ENCODE results near the gene WASF3. TPM values are rescaled to one million over a fixed set of nuclear protein-coding genes. Genes with fewer than 3 reads are reported as not detected.
"Not testable (repeated sequence)": the region's sequence is repeated elsewhere in the genome, so short reads cannot be mapped to it uniquely, and the experiment has no call there.

WASF3 gene
- total RNA-seq, 2 experiments from 2014 or later = 0.10 TPM; not detected in 1

DNA sequence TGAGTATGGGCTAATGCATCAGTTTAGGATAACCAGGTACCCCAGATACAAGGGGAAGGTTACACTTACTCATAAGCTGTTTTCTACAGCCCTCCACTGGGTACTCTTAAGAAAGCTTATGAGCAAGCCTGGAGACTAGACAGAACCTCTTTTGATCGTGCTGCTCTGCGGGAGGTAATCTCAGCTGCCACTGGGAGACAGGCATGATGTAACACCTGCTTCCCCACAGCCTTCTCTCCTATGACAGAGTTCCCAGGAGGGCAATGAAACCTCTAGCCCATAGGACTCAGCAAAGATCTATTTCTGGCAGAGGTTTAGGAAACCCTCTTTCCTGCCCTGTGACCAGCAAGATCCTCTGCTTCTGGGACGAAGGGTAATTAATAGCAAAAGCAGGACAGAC is 65.6 kb downstream of the WASF3 start:
- Mint-ChIP-seq H3K4me1 (ENCODE audit: low read depth) (no peaks in the 10 kb centered on the region), H3K27ac (no peak overlapping the region), H3K4me3 (no peak overlapping the region), H3K27me3 (peaks cover 16% of the 10 kb centered on the region), H3K9me3 (peaks cover 23% of the 10 kb centered on the region), H3K36me3 (no peaks in the 10 kb centered on the region)
- DNase-seq = no peak
- intact Hi-C loops (cut with micrococcal nuclease) = no loop called here
- ChIA-PET CTCF (no interaction called here), POLR2A (no interaction called here)

DNA sequence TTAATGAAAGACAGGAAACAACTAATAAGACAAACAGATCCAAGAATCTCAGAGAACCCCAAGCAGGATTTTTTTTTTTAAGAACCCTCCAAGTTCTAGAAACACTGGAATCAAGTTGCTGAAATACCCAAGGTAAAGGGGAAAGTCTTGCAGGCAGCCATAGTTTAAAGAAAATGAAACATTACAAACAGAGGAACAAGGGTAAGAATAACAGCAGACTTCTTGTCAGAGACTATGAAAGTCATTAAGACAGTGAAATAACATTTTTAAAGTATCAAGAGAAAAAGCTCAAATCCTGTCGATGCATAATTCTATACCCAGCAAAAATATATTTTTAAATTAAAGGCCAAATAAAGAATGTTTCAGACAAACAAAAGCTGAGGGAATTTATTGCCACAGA is 67.1 kb downstream of the WASF3 start:
- H3K4me3 Mint-ChIP-seq = no peak overlapping the region
- intact Hi-C loops (cut with micrococcal nuclease) = no loop called here

GRCh38 chr13:26626271-26626670 is 68.8 kb downstream of the WASF3 start:
- Mint-ChIP-seq H3K36me3 (no peaks in the 10 kb centered on the region), H3K27ac (no peak overlapping the region), H3K9me3 (peaks cover 23% of the 10 kb centered on the region), H3K4me1 (ENCODE audit: low read depth) (no peaks in the 10 kb centered on the region), H3K4me3 (no peak overlapping the region), H3K27me3 (peaks cover 5% of the 10 kb centered on the region)
- intact Hi-C loops (cut with micrococcal nuclease) = no loop called here
- no peak for DNase-seq
- POLR2A ChIA-PET = no interaction called here
- CTCF ChIA-PET = no interaction called here

More for the DNA sequence above, 67.1 kb downstream of the WASF3 start:
- no peaks in the 10 kb centered on the region for H3K4me1 Mint-ChIP-seq (ENCODE audit: low read depth)
- H3K36me3 Mint-ChIP-seq = no peaks in the 10 kb centered on the region
- no peak for DNase-seq
- peaks cover 14% of the 10 kb centered on the region for H3K27me3 Mint-ChIP-seq
- ChIA-PET CTCF (no interaction called here), POLR2A (no interaction called here)
- peaks cover 23% of the 10 kb centered on the region for H3K9me3 Mint-ChIP-seq
- no peak overlapping the region for H3K27ac Mint-ChIP-seq

DNA sequence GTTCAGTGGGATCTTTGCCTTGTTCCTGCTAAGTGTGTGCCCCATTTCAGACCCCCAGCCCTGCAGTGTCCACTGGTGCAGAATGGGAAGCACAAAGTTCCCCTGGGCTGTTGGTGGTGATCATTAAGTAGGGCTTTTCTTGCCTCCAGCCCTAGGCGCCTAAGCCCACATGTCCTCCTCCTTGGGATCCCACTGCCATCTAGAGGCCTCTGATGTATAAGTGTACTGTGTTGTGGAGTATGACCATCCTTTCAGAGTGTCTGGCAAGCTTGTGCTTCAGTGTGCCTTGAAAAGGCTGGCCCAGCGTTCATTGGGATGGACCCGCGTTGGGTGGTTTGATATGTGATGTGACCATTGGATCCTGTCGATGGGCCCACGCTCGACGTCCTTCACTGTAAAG is 71.2 kb downstream of the WASF3 start:
- Mint-ChIP-seq H3K4me1 (ENCODE audit: low read depth) (no peaks in the 10 kb centered on the region), H3K9me3 (peaks cover 19% of the 10 kb centered on the region), H3K27me3 (peaks cover 5% of the 10 kb centered on the region), H3K36me3 (no peaks in the 10 kb centered on the region), H3K4me3 (no peak overlapping the region), H3K27ac (no peak overlapping the region)
- ChIA-PET CTCF (interaction anchor here (1.0 to 1.1 kb wide), 2 partner anchors 18 to 444 kb away, joined by 3 read pairs; no protein-coding TSS in a partner anchor), POLR2A (no interaction called here)
- intact Hi-C loops (cut with micrococcal nuclease) = no loop called here
- DNase-seq = no peak

DNA sequence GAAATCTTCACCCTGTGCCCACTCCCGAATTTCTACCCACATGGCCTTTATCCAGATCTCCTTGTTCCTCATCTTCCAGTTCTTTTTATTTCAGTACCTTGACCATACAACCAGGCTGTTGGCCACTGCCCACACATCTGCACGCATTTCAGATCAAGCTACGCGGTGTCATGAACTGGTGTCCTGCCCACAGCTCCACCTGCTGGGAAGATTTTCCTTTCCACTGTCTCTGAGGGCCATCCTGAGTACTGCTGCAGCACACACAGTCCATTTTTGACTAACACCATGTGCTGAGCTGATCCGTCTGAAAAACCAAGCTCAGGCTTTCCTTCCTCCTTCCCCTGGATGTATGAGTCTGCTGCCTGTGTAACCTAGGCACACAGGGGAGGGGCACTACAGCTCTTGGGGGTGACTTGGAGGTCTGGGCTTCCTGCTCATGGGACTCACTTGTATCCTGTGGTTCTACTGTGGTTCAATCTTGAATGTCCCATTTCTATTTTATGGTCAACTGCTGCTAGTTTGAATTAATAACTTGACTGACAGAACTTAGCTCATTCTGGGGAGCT is 71.9 kb downstream of the WASF3 start:
- Mint-ChIP-seq H3K9me3 (peaks cover 13% of the 10 kb centered on the region), H3K4me3 (no peak overlapping the region), H3K4me1 (ENCODE audit: low read depth) (no peaks in the 10 kb centered on the region), H3K27ac (no peak overlapping the region), H3K27me3 (peaks cover 5% of the 10 kb centered on the region), H3K36me3 (no peaks in the 10 kb centered on the region)
- ChIA-PET POLR2A (no interaction called here), CTCF (interaction anchor here (1.0 to 1.2 kb wide), 2 partner anchors 18 to 445 kb away, joined by 3 to 4 read pairs; no protein-coding TSS in a partner anchor)
- DNase-seq = no peak
- intact Hi-C loops (cut with micrococcal nuclease) = no loop called here

GRCh38 chr13:26635634-26636033 is 78.2 kb downstream of the WASF3 start:
- H3K4me3 Mint-ChIP-seq; H3K27ac Mint-ChIP-seq; H3K4me1 Mint-ChIP-seq (ENCODE audit: low read depth); DNase-seq; POLR2A ChIA-PET; CTCF ChIA-PET; intact Hi-C loops (cut with micrococcal nuclease); H3K9me3 Mint-ChIP-seq; H3K36me3 Mint-ChIP-seq: not testable (repeated sequence)
- peaks cover 15% of the 10 kb centered on the region for H3K27me3 Mint-ChIP-seq

DNA sequence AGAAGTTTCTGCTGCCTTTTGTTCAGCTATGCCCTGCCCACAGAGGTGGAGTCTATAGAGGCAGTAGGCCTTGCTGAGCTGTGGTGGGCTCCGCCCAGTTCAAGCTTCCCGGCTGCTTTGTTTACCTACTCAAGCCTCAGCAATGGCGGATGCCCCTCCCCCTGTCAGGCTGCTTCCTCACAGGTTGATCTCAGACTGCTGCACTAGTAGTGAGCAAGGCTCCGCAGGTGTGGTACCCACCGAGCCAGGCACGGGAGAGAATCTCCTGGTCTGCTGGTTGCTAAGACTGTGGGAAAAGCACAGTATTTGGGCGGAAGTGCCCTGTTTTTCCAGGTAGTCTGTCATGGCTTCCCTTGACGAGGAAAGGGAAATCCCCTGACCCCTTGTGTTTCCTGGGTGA is 78.6 kb downstream of the WASF3 start:
- not testable (repeated sequence) for H3K4me3 Mint-ChIP-seq

GRCh38 chr13:26646603-26647002 is 89.1 kb downstream of the WASF3 start:
- Mint-ChIP-seq H3K4me3 (no peak overlapping the region), H3K36me3 (no peaks in the 10 kb centered on the region), H3K9me3 (peaks cover 11% of the 10 kb centered on the region), H3K4me1 (ENCODE audit: low read depth) (no peaks in the 10 kb centered on the region), H3K27me3 (peaks cover 20% of the 10 kb centered on the region), H3K27ac (no peak overlapping the region)
- intact Hi-C loops (cut with micrococcal nuclease) = no loop called here
- POLR2A ChIA-PET = no interaction called here
- DNase-seq = no peak
- CTCF ChIA-PET = no interaction called here

More for the DNA sequence above, 78.6 kb downstream of the WASF3 start:
- DNase-seq; intact Hi-C loops (cut with micrococcal nuclease); H3K4me1 Mint-ChIP-seq (ENCODE audit: low read depth); H3K36me3 Mint-ChIP-seq; POLR2A ChIA-PET; H3K27ac Mint-ChIP-seq; H3K9me3 Mint-ChIP-seq; CTCF ChIA-PET: not testable (repeated sequence)
- H3K27me3 Mint-ChIP-seq = peaks cover 15% of the 10 kb centered on the region

- no peak for DNase-seq
- H3K4me1 Mint-ChIP-seq (ENCODE audit: low read depth) = no peaks in the 10 kb centered on the region
- POLR2A ChIA-PET = no interaction called here
- intact Hi-C loops (cut with micrococcal nuclease) = no loop called here
- H3K36me3 Mint-ChIP-seq = no peaks in the 10 kb centered on the region
- no peak overlapping the region for H3K27ac Mint-ChIP-seq
- peaks cover 11% of the 10 kb centered on the region for H3K27me3 Mint-ChIP-seq
- CTCF ChIA-PET = no interaction called here
- H3K9me3 Mint-ChIP-seq = peaks cover 11% of the 10 kb centered on the region
- no peak overlapping the region for H3K4me3 Mint-ChIP-seq
These were observed 93.8 kb downstream of the WASF3 start for GRCh38 chr13:26651234-26651633.

GRCh38 chr13:26653310-26653709 is 95.8 kb downstream of the WASF3 start:
- POLR2A ChIA-PET = no interaction called here
- Mint-ChIP-seq H3K27me3 (peaks cover 7% of the 10 kb centered on the region), H3K4me3 (no peak overlapping the region), H3K4me1 (ENCODE audit: low read depth) (no peaks in the 10 kb centered on the region), H3K36me3 (no peaks in the 10 kb centered on the region), H3K27ac (no peak overlapping the region), H3K9me3 (peaks cover 11% of the 10 kb centered on the region)
- DNase-seq = no peak
- CTCF ChIA-PET = no interaction called here
- intact Hi-C loops (cut with micrococcal nuclease) = no loop called here

GRCh38 chr13:26653842-26654241 is 96.4 kb downstream of the WASF3 start:
- ChIA-PET POLR2A (no interaction called here), CTCF (no interaction called here)
- H3K27ac Mint-ChIP-seq = no peak overlapping the region
- H3K36me3 Mint-ChIP-seq = no peaks in the 10 kb centered on the region
- H3K9me3 Mint-ChIP-seq = peaks cover 11% of the 10 kb centered on the region
- peaks cover 6% of the 10 kb centered on the region for H3K27me3 Mint-ChIP-seq
- intact Hi-C loops (cut with micrococcal nuclease) = no loop called here
- no peaks in the 10 kb centered on the region for H3K4me1 Mint-ChIP-seq (ENCODE audit: low read depth)
- no peak overlapping the region for H3K4me3 Mint-ChIP-seq
- DNase-seq = no peak

DNA sequence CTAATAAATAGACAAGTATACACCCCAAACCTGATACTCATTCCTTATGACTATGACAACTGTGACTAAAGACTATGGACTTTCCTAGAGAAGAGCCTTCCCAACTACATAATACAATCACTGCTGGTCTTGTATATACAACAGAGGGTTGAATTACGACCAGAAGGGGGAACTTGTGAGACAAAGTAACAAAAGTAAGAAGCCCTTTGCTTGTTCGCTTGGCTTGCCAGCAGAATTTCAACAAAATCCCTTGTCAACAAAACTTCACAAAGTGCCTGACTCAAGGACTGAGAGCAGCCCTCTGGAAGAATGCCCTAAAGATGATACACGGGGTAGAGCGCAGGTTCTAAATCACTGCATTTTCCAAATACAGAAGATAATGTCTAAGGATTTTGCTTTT is 99.4 kb downstream of the WASF3 start:
- Mint-ChIP-seq H3K27me3 (peaks cover 5% of the 10 kb centered on the region), H3K9me3 (no peaks in the 10 kb centered on the region), H3K4me3 (no peak overlapping the region), H3K27ac (no peak overlapping the region), H3K36me3 (no peaks in the 10 kb centered on the region), H3K4me1 (ENCODE audit: low read depth) (no peaks in the 10 kb centered on the region)
- DNase-seq = no peak
- intact Hi-C loops (cut with micrococcal nuclease) = no loop called here
- ChIA-PET POLR2A (no interaction called here), CTCF (no interaction called here)

GRCh38 chr13:26658448-26659385 is 101.2 kb downstream of the WASF3 start:
- peaks cover 9% of the 10 kb centered on the region for H3K27me3 Mint-ChIP-seq
- no peak overlapping the region for H3K27ac Mint-ChIP-seq
- H3K36me3 Mint-ChIP-seq = no peaks in the 10 kb centered on the region
- POLR2A ChIA-PET = no interaction called here
- DNase-seq = no peak
- CTCF ChIA-PET = interaction anchor here (1.7 kb wide), 1 partner anchor 40 kb away, joined by 6 read pairs; no protein-coding TSS in a partner anchor
- intact Hi-C loops (cut with micrococcal nuclease) = no loop called here
- no peak overlapping the region for H3K4me3 Mint-ChIP-seq
- H3K9me3 Mint-ChIP-seq = no peaks in the 10 kb centered on the region
- H3K4me1 Mint-ChIP-seq (ENCODE audit: low read depth) = no peaks in the 10 kb centered on the region

All from activated CD4-positive, alpha-beta memory T cell treated with anti-CD3 and anti-CD28 coated beads for 36 hours (primary cell).